ENCODE measurements around the gene IL1RAPL1. TPM values are rescaled to one million over a fixed set of nuclear protein-coding genes. Genes with fewer than 3 reads are reported as not detected.
A peak's percentile ranks its signal among the peaks of the same experiment; 100 is the strongest.
"Not testable (repeated sequence)": the region's sequence is repeated elsewhere in the genome, so short reads cannot be mapped to it uniquely, and the experiment has no call there.

IL1RAPL1 gene
- total RNA-seq, 1 donor from 2014 or later: 3.6 TPM

GRCh38 chrX:29090811-29091210, 503.6 kb downstream of the IL1RAPL1 start:
- no peaks in the 10 kb centered on the region for H3K27me3 Mint-ChIP-seq
- no peak for DNase-seq (ENCODE audit: low spot score, unreplicated experiment)
- H3K27ac Mint-ChIP-seq: no peak overlapping the region

GRCh38 chrX:29107231-29107630, 520.0 kb downstream of the IL1RAPL1 start:
- Mint-ChIP-seq H3K36me3 (ENCODE audit: insufficient read depth) (no peaks in the 10 kb centered on the region), H3K4me1 (ENCODE audit: low read depth) (peaks cover 8% of the 10 kb centered on the region), H3K4me3 (ENCODE audit: low read depth) (no peak overlapping the region), H3K27me3 (no peaks in the 10 kb centered on the region), H3K9me3 (ENCODE audit: low read depth) (peaks cover 11% of the 10 kb centered on the region), H3K27ac (no peak overlapping the region)
- TF ChIP-seq CTCF (IDR thresholded peaks at IDR 0.05; ENCODE audit: unreplicated experiment): no peak
- no peak for DNase-seq (ENCODE audit: low spot score, unreplicated experiment)

More at GRCh38 chrX:29090811-29091210, 503.6 kb downstream of the IL1RAPL1 start:
- no peak overlapping the region for H3K4me3 Mint-ChIP-seq (ENCODE audit: low read depth)
- peak; percentile 65 for TF ChIP-seq CTCF (IDR thresholded peaks at IDR 0.05; ENCODE audit: unreplicated experiment)
- H3K9me3 Mint-ChIP-seq (ENCODE audit: low read depth): peaks cover 3% of the 10 kb centered on the region
- no peaks in the 10 kb centered on the region for H3K36me3 Mint-ChIP-seq (ENCODE audit: insufficient read depth)
- peaks cover 2% of the 10 kb centered on the region for H3K4me1 Mint-ChIP-seq (ENCODE audit: low read depth)

- H3K4me1 Mint-ChIP-seq (ENCODE audit: low read depth): peaks cover 17% of the 10 kb centered on the region
- no peak overlapping the region for H3K4me3 Mint-ChIP-seq (ENCODE audit: low read depth)
- peak overlapping the region; percentile 1 for H3K27ac Mint-ChIP-seq
- no peaks in the 10 kb centered on the region for H3K9me3 Mint-ChIP-seq (ENCODE audit: low read depth)
- TF ChIP-seq CTCF (IDR thresholded peaks at IDR 0.05; ENCODE audit: unreplicated experiment): no peak
- H3K36me3 Mint-ChIP-seq (ENCODE audit: insufficient read depth): no peaks in the 10 kb centered on the region
- no peak for DNase-seq (ENCODE audit: low spot score, unreplicated experiment)
- H3K27me3 Mint-ChIP-seq: no peaks in the 10 kb centered on the region
These were observed 522.8 kb downstream of the IL1RAPL1 start for GRCh38 chrX:29110041-29110440.

GRCh38 chrX:29113221-29113620, 526.0 kb downstream of the IL1RAPL1 start:
- peaks cover 19% of the 10 kb centered on the region for H3K4me1 Mint-ChIP-seq (ENCODE audit: low read depth)
- TF ChIP-seq CTCF (IDR thresholded peaks at IDR 0.05; ENCODE audit: unreplicated experiment): no peak
- no peaks in the 10 kb centered on the region for H3K36me3 Mint-ChIP-seq (ENCODE audit: insufficient read depth)
- no peak overlapping the region for H3K4me3 Mint-ChIP-seq (ENCODE audit: low read depth)
- H3K27ac Mint-ChIP-seq: no peak overlapping the region
- H3K27me3 Mint-ChIP-seq: no peaks in the 10 kb centered on the region
- DNase-seq (ENCODE audit: low spot score, unreplicated experiment): no peak
- no peaks in the 10 kb centered on the region for H3K9me3 Mint-ChIP-seq (ENCODE audit: low read depth)

- not testable (repeated sequence) for H3K4me3 Mint-ChIP-seq (ENCODE audit: low read depth); H3K4me1 Mint-ChIP-seq (ENCODE audit: low read depth); H3K36me3 Mint-ChIP-seq (ENCODE audit: insufficient read depth); DNase-seq (ENCODE audit: low spot score, unreplicated experiment); H3K9me3 Mint-ChIP-seq (ENCODE audit: low read depth); H3K27me3 Mint-ChIP-seq; H3K27ac Mint-ChIP-seq
These were observed 535.6 kb downstream of the IL1RAPL1 start for GRCh38 chrX:29122817-29123216.

- no peak for DNase-seq (ENCODE audit: low spot score, unreplicated experiment)
- H3K4me1 Mint-ChIP-seq (ENCODE audit: low read depth): peaks cover 1% of the 10 kb centered on the region
- H3K4me3 Mint-ChIP-seq (ENCODE audit: low read depth): no peak overlapping the region
- H3K36me3 Mint-ChIP-seq (ENCODE audit: insufficient read depth): no peaks in the 10 kb centered on the region
- H3K27ac Mint-ChIP-seq: no peak overlapping the region
- H3K27me3 Mint-ChIP-seq: no peaks in the 10 kb centered on the region
- TF ChIP-seq CTCF (IDR thresholded peaks at IDR 0.05; ENCODE audit: unreplicated experiment): no peak
- H3K9me3 Mint-ChIP-seq (ENCODE audit: low read depth): peaks cover 4% of the 10 kb centered on the region
These were observed 543.7 kb downstream of the IL1RAPL1 start for GRCh38 chrX:29130905-29131304.
